ENCODE results near the gene GSTA5. TPM values are rescaled to one million over a fixed set of nuclear protein-coding genes. Genes with fewer than 3 reads are reported as not detected.
"Not testable (repeated sequence)": the region's sequence is repeated elsewhere in the genome, so short reads cannot be mapped to it uniquely, and the experiment has no call there.

Gene GSTA5
- total and polyA plus RNA-seq, 7 experiments from 2014 or later = not detected

DNA sequence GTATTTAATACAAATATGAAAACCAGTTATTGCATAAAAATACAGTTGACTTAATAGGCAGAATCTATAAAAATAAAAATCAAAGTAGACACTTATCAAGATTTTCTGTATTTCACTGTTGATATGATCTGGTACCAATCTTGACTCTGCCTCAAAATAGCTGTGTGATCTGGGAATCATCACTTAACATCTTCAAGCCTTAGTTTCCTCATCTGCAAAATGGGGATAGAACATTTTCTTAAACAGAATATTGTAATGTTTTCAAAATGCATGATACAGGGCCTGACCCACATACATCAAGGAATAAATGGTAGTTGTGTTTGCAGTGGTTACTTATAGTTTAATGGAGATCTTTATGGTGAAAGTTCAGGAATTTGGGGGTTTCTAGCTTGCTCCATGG lies 58.4 kb downstream of the GSTA5 start:
- H3K9me3 ChIP-seq (ENCODE audit: control insufficient read depth in 2 of 3, low read length in 3 of 3); H3K4me3 Mint-ChIP-seq; intact Hi-C loops (cut with micrococcal nuclease); H3K27ac ChIP-seq (ENCODE audit: low read depth, low read length); DNase-seq; POLR2A ChIA-PET; H3K4me1 Mint-ChIP-seq; H3K36me3 Mint-ChIP-seq; ATAC-seq; H3K27ac Mint-ChIP-seq; H3K27me3 ChIP-seq (ENCODE audit: control insufficient read depth in 2 of 2, insufficient read depth in 2 of 2, low read length in 2 of 2); H3K4me1 ChIP-seq (ENCODE audit: control insufficient read depth in 2 of 2, insufficient read depth in 2 of 2, low read length in 2 of 2); H3K4me3 ChIP-seq (ENCODE audit: low read length); CTCF ChIA-PET; H3K9me3 Mint-ChIP-seq; H3K36me3 ChIP-seq (ENCODE audit: control insufficient read depth in 2 of 3, insufficient read depth in 3 of 3, low read length in 3 of 3): not testable (repeated sequence)
- peaks cover 9 to 30% (median 16%) of the 10 kb centered on the region in 5 donors for H3K27me3 Mint-ChIP-seq

Other genes starting within 250 kb of the GSTA5 start
- 10 to 100 TPM in 1 of 5 experiments, 1 to 10 TPM in 4; 5.3 to 18.2 (median 8.0) TPM for gene TMEM14A, start 169.7 kb downstream of the GSTA5 start, total RNA-seq
- gene TMEM14A, start 169.7 kb downstream of the GSTA5 start, polyA plus RNA-seq = 10 to 100 TPM; 18.0 to 26.1 TPM
- not detected for gene GSTA2, start 77.3 kb downstream of the GSTA5 start, total RNA-seq
- not detected for gene GSTA2, start 77.3 kb downstream of the GSTA5 start, polyA plus RNA-seq
- gene GSTA1, start 37.0 kb downstream of the GSTA5 start, total RNA-seq = not detected
- gene GSTA1, start 37.0 kb downstream of the GSTA5 start, polyA plus RNA-seq = not detected
- not detected for gene GSTA3, start 68.9 kb upstream of the GSTA5 start, total RNA-seq
- not detected for gene GSTA3, start 68.9 kb upstream of the GSTA5 start, polyA plus RNA-seq
- gene GSTA4, start 154.5 kb upstream of the GSTA5 start, total RNA-seq = 1 to 10 TPM in 2 of 5 experiments, under 1 TPM in 2, not detected in 1; 0.34 to 3.3 (median 1.6) TPM
- under 1 TPM; 0.31 to 0.97 TPM for gene GSTA4, start 154.5 kb upstream of the GSTA5 start, polyA plus RNA-seq
- gene CILK1, start 221.0 kb upstream of the GSTA5 start, total RNA-seq = 10 to 100 TPM in 2 of 5 experiments, 1 to 10 TPM in 3; 9.0 to 14.8 (median 9.5) TPM
- 1 to 10 TPM; 3.9 to 4.1 TPM for gene CILK1, start 221.0 kb upstream of the GSTA5 start, polyA plus RNA-seq
- 100 to 1,000 TPM in 2 of 5 experiments, 10 to 100 TPM in 3; 62.9 to 133 (median 75.6) TPM for gene FBXO9, start 224.6 kb upstream of the GSTA5 start, total RNA-seq
- 10 to 100 TPM; 52.3 to 60.6 TPM for gene FBXO9, start 224.6 kb upstream of the GSTA5 start, polyA plus RNA-seq